ENCODE measurements around the gene PAK5. TPM values are rescaled to one million over a fixed set of nuclear protein-coding genes. Genes with fewer than 3 reads are reported as not detected.

PAK5 gene
- total RNA-seq, 2 experiments from 2014 or later: not detected

DNA sequence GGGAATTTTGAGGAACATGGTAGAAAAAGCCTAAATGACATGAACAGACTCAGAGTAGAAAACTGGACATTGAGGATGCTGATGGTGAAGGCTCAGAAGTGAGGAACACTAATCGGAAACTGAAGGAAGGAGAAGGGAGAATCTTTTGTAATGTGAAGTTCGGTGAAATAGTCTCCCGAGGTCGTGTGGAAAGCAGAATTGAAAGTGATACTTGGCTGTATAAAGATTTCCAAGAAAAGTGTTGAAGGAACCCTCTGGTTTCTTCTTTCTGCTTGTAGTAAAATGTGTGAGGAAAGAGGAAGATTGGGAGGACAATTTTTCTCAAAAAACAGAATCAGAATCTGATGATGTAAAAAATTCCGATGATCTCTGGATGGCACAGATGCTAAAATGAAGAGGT is 209.0 kb downstream of the PAK5 start:
- intact Hi-C loops (cut with DNase I, micrococcal nuclease): no loop called here
- Mint-ChIP-seq H3K27ac (no peak overlapping the region), H3K4me1 (ENCODE audit: low read depth) (no peaks in the 10 kb centered on the region), H3K36me3 (ENCODE audit: low read depth) (no peaks in the 10 kb centered on the region), H3K4me3 (no peak overlapping the region), H3K9me3 (no peaks in the 10 kb centered on the region), H3K27me3 (no peaks in the 10 kb centered on the region)
- ChIA-PET CTCF (no interaction called here), POLR2A (no interaction called here)
- no peak for ATAC-seq (ENCODE audit: poor library complexity)
- no peak for DNase-seq
- Histone ChIP-seq H3K27ac (ENCODE audit: low read depth in 1 of 2, low read length in 2 of 2) (no peak overlapping the region), H3K4me1 (ENCODE audit: insufficient read depth, low read length) (no peaks in the 10 kb centered on the region), H3K4me3 (ENCODE audit: low read length) (no peak overlapping the region), H3K36me3 (ENCODE audit: insufficient read depth, low read length) (no peaks in the 10 kb centered on the region), H3K9me3 (ENCODE audit: control insufficient read depth in 1 of 2, insufficient read depth in 1 of 2, low read length in 2 of 2) (no peaks in the 10 kb centered on the region), H3K27me3 (ENCODE audit: control insufficient read depth in 1 of 2, insufficient read depth in 2 of 2, low read length in 2 of 2) (no peaks in the 10 kb centered on the region)
- TF ChIP-seq, protein P1, sequence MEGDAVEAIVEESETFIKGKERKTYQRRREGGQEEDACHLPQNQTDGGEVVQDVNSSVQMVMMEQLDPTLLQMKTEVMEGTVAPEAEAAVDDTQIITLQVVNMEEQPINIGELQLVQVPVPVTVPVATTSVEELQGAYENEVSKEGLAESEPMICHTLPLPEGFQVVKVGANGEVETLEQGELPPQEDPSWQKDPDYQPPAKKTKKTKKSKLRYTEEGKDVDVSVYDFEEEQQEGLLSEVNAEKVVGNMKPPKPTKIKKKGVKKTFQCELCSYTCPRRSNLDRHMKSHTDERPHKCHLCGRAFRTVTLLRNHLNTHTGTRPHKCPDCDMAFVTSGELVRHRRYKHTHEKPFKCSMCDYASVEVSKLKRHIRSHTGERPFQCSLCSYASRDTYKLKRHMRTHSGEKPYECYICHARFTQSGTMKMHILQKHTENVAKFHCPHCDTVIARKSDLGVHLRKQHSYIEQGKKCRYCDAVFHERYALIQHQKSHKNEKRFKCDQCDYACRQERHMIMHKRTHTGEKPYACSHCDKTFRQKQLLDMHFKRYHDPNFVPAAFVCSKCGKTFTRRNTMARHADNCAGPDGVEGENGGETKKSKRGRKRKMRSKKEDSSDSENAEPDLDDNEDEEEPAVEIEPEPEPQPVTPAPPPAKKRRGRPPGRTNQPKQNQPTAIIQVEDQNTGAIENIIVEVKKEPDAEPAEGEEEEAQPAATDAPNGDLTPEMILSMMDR (IDR thresholded peaks at IDR 0.05): no peak

DNA sequence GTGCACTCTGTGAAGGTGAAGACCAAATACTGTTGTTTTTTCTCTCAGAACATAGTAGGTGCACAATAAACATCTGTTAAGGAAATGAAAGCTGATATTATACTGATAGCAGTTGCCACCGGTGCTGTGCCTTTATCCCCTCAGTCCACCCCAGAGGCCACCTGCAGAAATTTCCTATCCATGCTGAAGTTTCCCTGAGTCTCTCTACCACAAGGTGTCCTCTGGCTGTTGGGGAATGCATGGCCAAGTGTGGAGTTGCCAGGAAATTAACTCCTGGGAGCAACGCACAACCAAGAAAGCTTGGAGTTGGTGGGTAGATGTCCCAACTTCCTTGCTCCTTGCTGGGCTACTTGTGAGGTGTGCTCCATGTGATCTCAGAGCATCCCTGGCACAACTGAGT is 210.3 kb downstream of the PAK5 start:
- Histone ChIP-seq H3K9me3 (ENCODE audit: control insufficient read depth in 1 of 2, insufficient read depth in 1 of 2, low read length in 2 of 2) (no peaks in the 10 kb centered on the region), H3K27ac (ENCODE audit: low read depth in 1 of 2, low read length in 2 of 2) (no peak overlapping the region), H3K36me3 (ENCODE audit: insufficient read depth, low read length) (no peaks in the 10 kb centered on the region), H3K4me1 (ENCODE audit: insufficient read depth, low read length) (no peaks in the 10 kb centered on the region), H3K27me3 (ENCODE audit: control insufficient read depth in 1 of 2, insufficient read depth in 2 of 2, low read length in 2 of 2) (no peaks in the 10 kb centered on the region), H3K4me3 (ENCODE audit: low read length) (no peak overlapping the region)
- H3K27ac Mint-ChIP-seq: no peak overlapping the region
- TF ChIP-seq, protein P1 (IDR thresholded peaks at IDR 0.05): no peak
- H3K36me3 Mint-ChIP-seq (ENCODE audit: low read depth): no peaks in the 10 kb centered on the region
- CTCF ChIA-PET: interaction anchor here (1.0 kb wide), 1 partner anchor 12 kb away, joined by 3 read pairs; no protein-coding TSS in a partner anchor
- DNase-seq (no peak), ATAC-seq (ENCODE audit: poor library complexity) (no peak)
- H3K4me3 Mint-ChIP-seq: no peak overlapping the region
- no peaks in the 10 kb centered on the region for H3K9me3 Mint-ChIP-seq
- POLR2A ChIA-PET: interaction anchor here (0.5 kb wide), 1 partner anchor 110 kb away, joined by 3 read pairs; no protein-coding TSS in a partner anchor
- H3K4me1 Mint-ChIP-seq (ENCODE audit: low read depth): no peaks in the 10 kb centered on the region
- no peaks in the 10 kb centered on the region for H3K27me3 Mint-ChIP-seq
- intact Hi-C loops (cut with DNase I, micrococcal nuclease): no loop called here

DNA sequence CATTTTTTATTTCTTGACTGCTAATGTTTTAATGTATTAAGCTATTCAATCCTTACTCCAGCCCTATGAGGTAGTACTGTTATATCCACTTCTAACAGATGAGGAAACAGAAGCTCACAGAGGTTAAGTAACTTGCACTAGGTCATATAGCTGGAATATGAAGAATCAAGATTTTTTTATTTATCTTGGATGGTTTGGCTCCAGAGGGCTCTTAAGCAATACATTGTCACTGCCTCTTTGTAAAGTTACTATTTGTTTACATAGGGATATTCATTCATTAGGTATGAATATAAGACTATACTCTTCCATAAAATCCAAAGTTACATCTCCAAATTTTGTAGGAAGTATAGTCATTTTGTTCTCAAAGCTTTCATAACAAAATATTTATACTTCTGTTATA is 210.7 kb downstream of the PAK5 start:
- intact Hi-C loops (cut with DNase I, micrococcal nuclease): no loop called here

More for the DNA sequence above, 210.7 kb downstream of the PAK5 start:
- H3K27ac ChIP-seq (ENCODE audit: low read depth in 1 of 2, low read length in 2 of 2): no peak overlapping the region
- no peak for ATAC-seq (ENCODE audit: poor library complexity)
- Mint-ChIP-seq H3K4me3 (no peak overlapping the region), H3K27me3 (no peaks in the 10 kb centered on the region), H3K4me1 (ENCODE audit: low read depth) (no peaks in the 10 kb centered on the region), H3K27ac (no peak overlapping the region), H3K36me3 (ENCODE audit: low read depth) (no peaks in the 10 kb centered on the region), H3K9me3 (no peaks in the 10 kb centered on the region)
- no peak overlapping the region for H3K4me3 ChIP-seq (ENCODE audit: low read length)
- ChIA-PET CTCF (interaction anchor here (0.9 to 1.0 kb wide), 2 partner anchors 8 to 11 kb away, joined by 3 read pairs; no protein-coding TSS in a partner anchor), POLR2A (no interaction called here)
- H3K4me1 ChIP-seq (ENCODE audit: insufficient read depth, low read length): no peaks in the 10 kb centered on the region
- H3K27me3 ChIP-seq (ENCODE audit: control insufficient read depth in 1 of 2, insufficient read depth in 2 of 2, low read length in 2 of 2): no peaks in the 10 kb centered on the region
- H3K9me3 ChIP-seq (ENCODE audit: control insufficient read depth in 1 of 2, insufficient read depth in 1 of 2, low read length in 2 of 2): no peaks in the 10 kb centered on the region
- no peak for DNase-seq
- TF ChIP-seq, protein P1 (IDR thresholded peaks at IDR 0.05): no peak
- H3K36me3 ChIP-seq (ENCODE audit: insufficient read depth, low read length): no peaks in the 10 kb centered on the region

Measured in CD4-positive, alpha-beta T cell (primary cell).